GM12801 (cell line): ENCODE data around the gene MSANTD2.

Experiments used
- CTCF ChIP-seq: IDR thresholded peaks from one replicate; pipeline ENCODE4 v1.5.1; 2011; ENCODE audit warnings: control low read depth; ENCODE audit not compliant: insufficient read length; ENCODE audit errors: extremely low read depth

MSANTD2 gene

GRCh38 chr11:124769806-124770774, 30.1 kb downstream of the MSANTD2 start:
- TF ChIP-seq CTCF, result no peak

- no peak for TF ChIP-seq CTCF
Observed at GRCh38 chr11:124768914-124769313, 31.3 kb downstream of the MSANTD2 start.

- no peak for TF ChIP-seq CTCF
Observed at GRCh38 chr11:124766156-124766555, 34.0 kb downstream of the MSANTD2 start.

- no peak for TF ChIP-seq CTCF
Observed at GRCh38 chr11:124763156-124763947, 36.9 kb downstream of the MSANTD2 start.

GRCh38 chr11:124762624-124763155, 37.5 kb downstream of the MSANTD2 start:
- TF ChIP-seq CTCF, result no peak

GRCh38 chr11:124762105-124762623, 38.0 kb downstream of the MSANTD2 start, which contains the start of gene ESAM:
Gene ESAM (minus strand): TSS chr11:124762290. CDS start chr11:124762154, 136 bp downstream.
- TF ChIP-seq CTCF, result no peak
